Measurements from ENCODE around the gene IGDCC3. TPM values are rescaled to one million over a fixed set of nuclear protein-coding genes. Genes with fewer than 3 reads are reported as not detected.

IGDCC3 gene
- total and polyA plus RNA-seq, 2 of the 8 experiments (the other 6 are each of a cell fraction or from before 2014, with no cell fraction given): 26.8 to 45.7 TPM

- TF ChIP-seq RBBP5 (IDR thresholded peaks at IDR 0.05; ENCODE audit: borderline replicate concordance, low read depth, low read length) (peak; percentile 100), ATF2 (IDR thresholded peaks at IDR 0.05; ENCODE audit: low read length) (peak; percentile 62; the same call in 1 of the 2 replicates), TBP (IDR thresholded peaks at IDR 0.05; ENCODE audit: low read depth, low read length) (peak; percentile 19; the same call in 1 of the 2 replicates), ASH2L (IDR thresholded peaks at IDR 0.05; ENCODE audit: low read length) (peak; percentile 100), POLR2AphosphoS5 (IDR thresholded peaks at IDR 0.05; ENCODE audit: low read depth, low read length) (peak; percentile 70), TAF1 (IDR thresholded peaks at IDR 0.05; ENCODE audit: low read depth, low read length) (peak; percentile 50; the same call in 1 of the 2 replicates), USF2 (IDR thresholded peaks at IDR 0.05; ENCODE audit: low read length) (no peak), SIX5 (IDR thresholded peaks at IDR 0.05; ENCODE audit: low read depth, low read length) (no peak), POLR2A (IDR thresholded peaks at IDR 0.05; ENCODE audit: control extremely low read depth in 1 of 2, low read depth in 2 of 2, low read length in 2 of 2) (peak in 1 of 2 experiments; percentile 19; a peak in 1 of 3 replicates), CHD2 (IDR thresholded peaks at IDR 0.05; ENCODE audit: low read length) (peak; percentile 68), MAX (IDR thresholded peaks at IDR 0.05) (peak; percentile 73; the same call in 1 of the 2 replicates), NANOG (IDR thresholded peaks at IDR 0.05; ENCODE audit: insufficient read depth, low read depth, low read length, poor library complexity, severe bottlenecking) (no peak), TAF7 (optimal IDR thresholded peaks at IDR 0.05; ENCODE audit: borderline replicate concordance, low read depth, low read length) (no peak), HDAC2 (IDR thresholded peaks at IDR 0.05; ENCODE audit: borderline replicate concordance in 1 of 2, low read depth in 2 of 2, low read length in 2 of 2) (peak; percentile 73 to 79; a peak in 3 of 4 replicates), RXRA (IDR thresholded peaks at IDR 0.05; ENCODE audit: insufficient read depth, low read depth, low read length) (no peak), KDM1A (IDR thresholded peaks at IDR 0.05; ENCODE audit: borderline replicate concordance, low read length) (peak; percentile 46; the same call in 1 of the 2 replicates), EP300 (IDR thresholded peaks at IDR 0.05; ENCODE audit: borderline replicate concordance in 1 of 2, low read depth in 2 of 2, low read length in 2 of 2) (peak; percentile 43 to 86; a peak in 2 of 3 replicates), BCL11A (IDR thresholded peaks at IDR 0.05; ENCODE audit: low read depth in 2 of 2, low read length in 2 of 2) (no peak), RAD21 (IDR thresholded peaks at IDR 0.05 in 1 of 2, conservative IDR thresholded peaks at IDR 0.05 in 1 of 2; ENCODE audit: low read depth in 2 of 2, low read length in 2 of 2) (peak in 1 of 2 experiments; percentile 33; a peak in 1 of 4 replicates), CTBP2 (IDR thresholded peaks at IDR 0.05; ENCODE audit: borderline replicate concordance, insufficient read depth, insufficient read length, low read length) (peak; percentile 80)
Measured at GRCh38 chr15:65416845-65417416, 39.1 kb upstream of the IGDCC3 start (continued).

All from H1 (cell line).